OCI-LY7 (cell line): ENCODE results near the gene SART3. TPM values are rescaled to one million over a fixed set of nuclear protein-coding genes. Genes with fewer than 3 reads are reported as not detected.

ENCODE experiments used
- BruUV-seq: library from RNA; stranded (reverse); fragments of 400-500 nt; replicated peaks from 2 replicates; lab custom pipeline; 2021; lab: Mats Ljungman, UMichigan
- CTCF ChIA-PET: fragments of 300-600 bp; sonication (Branson Sonifier 250); formaldehyde crosslinking; loops from one replicate; lab custom pipeline; 2022; ENCODE audit warnings: antibody characterized with exemption; ENCODE audit not compliant: unreplicated experiment; lab: Charles Lee
- POLR2A ChIA-PET: fragments of 300-600 bp; sonication (Branson Sonifier 250); formaldehyde crosslinking; loops from one replicate; lab custom pipeline; 2022; ENCODE audit warnings: antibody characterized with exemption; lab: Charles Lee
- DNase-seq: peaks from one replicate; pipeline ENCODE4 v3.0.0-alpha.2; 2015; ENCODE audit warnings: low spot score
- H2AFZ ChIP-seq: fragments of 200-600 bp; sonication (generic), shearing (Covaris generic); 2 replicates; pipeline ENCODE4 v1.6.1; 2014; ENCODE audit warnings: mild to moderate bottlenecking, antibody characterized with exemption, low read length, moderate library complexity
- H3K27ac ChIP-seq: fragments of 200-600 bp; sonication (generic); 2 replicates; pipeline ENCODE4 v1.5.1; 2014; ENCODE audit warnings: mixed run types, low read depth, mild to moderate bottlenecking, moderate library complexity, low read length, inconsistent platforms; ENCODE audit not compliant: poor library complexity, severe bottlenecking
- H3K36me3 ChIP-seq: fragments of 200-600 bp; sonication (generic); 2 replicates; pipeline ENCODE4 v1.6.1; 2014; ENCODE audit warnings: mild to moderate bottlenecking, antibody characterized with exemption, low read length, moderate library complexity, mixed read lengths; ENCODE audit not compliant: insufficient read depth
- H3K4me1 ChIP-seq: fragments of 200-600 bp; sonication (generic); 2 replicates; pipeline ENCODE4 v1.5.1; 2014; ENCODE audit warnings: mild to moderate bottlenecking, low read length; ENCODE audit not compliant: insufficient read depth, poor library complexity, severe bottlenecking
- H3K4me2 ChIP-seq: fragments of 200-600 bp; sonication (generic); 2 replicates; pipeline ENCODE4 v1.6.1; 2014; ENCODE audit warnings: mild to moderate bottlenecking, low read length
- H3K4me3 ChIP-seq: fragments of 200-600 bp; sonication (generic); 2 replicates; pipeline ENCODE4 v1.5.1; 2014; ENCODE audit warnings: mild to moderate bottlenecking, low read depth, low read length; ENCODE audit not compliant: poor library complexity, severe bottlenecking
- H3K79me2 ChIP-seq: fragments of 200-600 bp; sonication (generic); 2 replicates; pipeline ENCODE4 v1.6.1; 2016; ENCODE audit warnings: low read depth, mild to moderate bottlenecking, low read length, moderate library complexity, mixed read lengths; ENCODE audit not compliant: insufficient read depth
- H3K9me2 ChIP-seq: fragments of 200-600 bp; sonication (generic); 2 replicates; pipeline ENCODE4 v1.6.1; 2016; ENCODE audit warnings: mild to moderate bottlenecking, low read length, mixed read lengths; ENCODE audit not compliant: insufficient read depth
- H3K9me3 ChIP-seq: fragments of 200-600 bp; sonication (generic); 2 replicates; pipeline ENCODE4 v1.6.1; 2014; ENCODE audit warnings: mild to moderate bottlenecking, mixed run types, low read length, mixed read lengths
- H4K20me1 ChIP-seq: fragments of 200-600 bp; sonication (generic); 2 replicates; pipeline ENCODE4 v1.6.1; 2014; ENCODE audit warnings: mild to moderate bottlenecking, antibody characterized with exemption, low read length, moderate library complexity, mixed read lengths; ENCODE audit not compliant: insufficient read depth
- EZH2phosphoT487 ChIP-seq: fragments of 200-600 bp; sonication (generic); IDR thresholded peaks from 2 replicates; pipeline ENCODE4 v1.6.1; 2018; ENCODE audit warnings: low read depth, borderline replicate concordance, mild to moderate bottlenecking, mixed run types, antibody characterized with exemption, low read length, moderate library complexity, mixed read lengths
- intact Hi-C: fragments of 100-400 bp; cut with micrococcal nuclease; formaldehyde crosslinking; loops from one replicate; pipeline ENCODE4 v1.10.0; 2022; ENCODE audit not compliant: unreplicated experiment
- total RNA-seq, 2 experiments: library from RNA; depleted of rRNA in 1 of 2; stranded (reverse); fragments of >200 nt in 1 of 2; shearing (Covaris generic) in 1 of 2; gene quantifications; 2 replicates each; pipeline ENCODE4 v1.2.3, GENCODE V29; 2014 to 2022
- TF ChIP-seq, protein P1 (sequence below): fragments of 200-600 bp; sonication (generic); conservative IDR thresholded peaks from 2 replicates; pipeline ENCODE4 v1.5.1; 2014; ENCODE audit warnings: mild to moderate bottlenecking, antibody characterized with exemption, low read length, moderate library complexity, mixed read lengths

The SART3 gene
- total RNA-seq, 2 experiments from 2014 or later = 143 to 211 TPM

DNA sequence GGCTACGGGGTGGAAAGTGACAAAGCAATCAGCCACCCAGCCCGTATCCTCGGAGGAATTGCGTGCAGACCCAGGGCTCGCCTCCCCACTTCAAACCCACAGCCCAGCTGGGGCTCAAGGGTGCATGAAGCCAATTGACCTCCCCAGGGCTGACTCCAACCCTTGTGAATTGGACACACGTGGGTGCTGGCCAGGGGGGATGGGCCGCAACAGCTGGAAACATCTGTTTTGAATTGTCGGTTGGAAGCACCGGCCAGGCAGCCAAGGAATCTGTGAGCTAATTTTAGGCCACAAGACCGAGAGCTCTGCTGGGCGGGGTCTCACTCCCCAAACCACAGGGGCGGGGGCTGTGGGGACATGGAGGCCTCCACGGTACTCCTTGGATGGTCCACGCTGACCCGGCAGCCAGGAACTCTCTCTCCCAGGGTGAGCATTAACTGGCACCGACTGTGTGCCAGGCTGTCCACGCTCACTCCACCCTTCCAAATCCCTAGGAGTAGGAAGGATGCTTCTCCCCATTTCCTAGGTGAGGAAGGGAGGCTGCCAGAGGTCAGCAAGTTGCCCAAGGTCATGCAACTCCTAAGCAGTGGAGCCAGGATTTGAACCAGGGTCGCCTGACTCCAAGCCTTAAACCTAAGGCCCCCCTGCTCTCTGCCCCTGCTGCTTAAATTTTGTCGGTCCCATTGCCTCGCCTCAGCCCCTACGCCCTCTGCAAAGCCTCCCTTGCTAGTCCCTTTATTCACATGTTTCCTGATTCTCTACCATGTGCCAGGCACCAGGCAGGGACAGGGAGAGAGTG lies 48.8 kb upstream of the SART3 start:
- no peaks in the 10 kb centered on the region for H3K9me2 ChIP-seq
- no peaks in the 10 kb centered on the region for H3K9me3 ChIP-seq
- no TSS peak for BruUV-seq
- intact Hi-C loops = no loop called here
- TF ChIP-seq EZH2phosphoT487 = no peak
- TF ChIP-seq, protein P1, sequence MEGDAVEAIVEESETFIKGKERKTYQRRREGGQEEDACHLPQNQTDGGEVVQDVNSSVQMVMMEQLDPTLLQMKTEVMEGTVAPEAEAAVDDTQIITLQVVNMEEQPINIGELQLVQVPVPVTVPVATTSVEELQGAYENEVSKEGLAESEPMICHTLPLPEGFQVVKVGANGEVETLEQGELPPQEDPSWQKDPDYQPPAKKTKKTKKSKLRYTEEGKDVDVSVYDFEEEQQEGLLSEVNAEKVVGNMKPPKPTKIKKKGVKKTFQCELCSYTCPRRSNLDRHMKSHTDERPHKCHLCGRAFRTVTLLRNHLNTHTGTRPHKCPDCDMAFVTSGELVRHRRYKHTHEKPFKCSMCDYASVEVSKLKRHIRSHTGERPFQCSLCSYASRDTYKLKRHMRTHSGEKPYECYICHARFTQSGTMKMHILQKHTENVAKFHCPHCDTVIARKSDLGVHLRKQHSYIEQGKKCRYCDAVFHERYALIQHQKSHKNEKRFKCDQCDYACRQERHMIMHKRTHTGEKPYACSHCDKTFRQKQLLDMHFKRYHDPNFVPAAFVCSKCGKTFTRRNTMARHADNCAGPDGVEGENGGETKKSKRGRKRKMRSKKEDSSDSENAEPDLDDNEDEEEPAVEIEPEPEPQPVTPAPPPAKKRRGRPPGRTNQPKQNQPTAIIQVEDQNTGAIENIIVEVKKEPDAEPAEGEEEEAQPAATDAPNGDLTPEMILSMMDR = no peak
- H3K79me2 ChIP-seq = no peaks in the 10 kb centered on the region
- H4K20me1 ChIP-seq = no peaks in the 10 kb centered on the region
- CTCF ChIA-PET = interaction anchor here (0.5 kb wide), 1 partner anchor 32 kb away, joined by 6 read pairs; no protein-coding TSS in a partner anchor
- POLR2A ChIA-PET = no interaction called here
- H3K36me3 ChIP-seq = no peaks in the 10 kb centered on the region
- no peak overlapping the region for H3K4me3 ChIP-seq
- no peak overlapping the region for H3K27ac ChIP-seq
- H3K4me2 ChIP-seq = no peak overlapping the region
- H3K4me1 ChIP-seq = peaks cover 4% of the 10 kb centered on the region
- no peak for DNase-seq
- no peak overlapping the region for H2AFZ ChIP-seq

DNA sequence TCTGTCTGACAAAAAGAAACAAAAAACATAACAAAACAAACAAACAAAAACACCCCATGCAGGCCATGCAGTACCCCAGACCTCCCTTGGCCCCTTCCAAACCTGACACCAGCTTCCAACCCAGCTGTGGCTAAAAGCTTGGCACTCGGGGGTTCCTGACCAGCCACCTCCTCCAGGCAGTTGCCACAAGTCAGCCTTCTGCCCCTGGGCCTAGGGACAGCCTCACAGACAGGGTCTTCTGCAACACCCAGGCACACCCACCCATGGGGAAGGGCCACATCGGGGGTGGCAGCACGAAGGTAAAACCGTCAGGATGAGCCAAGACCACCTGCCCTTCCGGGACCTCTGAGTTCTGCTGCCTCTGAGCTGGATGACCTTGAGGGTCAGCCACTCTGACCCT lies 47.6 kb upstream of the SART3 start:
- TF ChIP-seq, protein P1 = no peak
- no peak for TF ChIP-seq EZH2phosphoT487
- POLR2A ChIA-PET = interaction anchor here (0.6 to 1.0 kb wide), 2 partner anchors 53 to 100 kb away, joined by 3 read pairs; no protein-coding TSS in a partner anchor
- Histone ChIP-seq H4K20me1 (no peaks in the 10 kb centered on the region), H3K36me3 (no peaks in the 10 kb centered on the region), H2AFZ (no peak overlapping the region), H3K27ac (no peak overlapping the region), H3K4me3 (no peak overlapping the region), H3K4me2 (no peak overlapping the region), H3K9me2 (no peaks in the 10 kb centered on the region), H3K79me2 (no peaks in the 10 kb centered on the region), H3K4me1 (peaks cover 4% of the 10 kb centered on the region), H3K9me3 (no peaks in the 10 kb centered on the region)
- BruUV-seq = no TSS peak
- CTCF ChIA-PET = no interaction called here
- intact Hi-C loops = no loop called here
- DNase-seq = no peak

DNA sequence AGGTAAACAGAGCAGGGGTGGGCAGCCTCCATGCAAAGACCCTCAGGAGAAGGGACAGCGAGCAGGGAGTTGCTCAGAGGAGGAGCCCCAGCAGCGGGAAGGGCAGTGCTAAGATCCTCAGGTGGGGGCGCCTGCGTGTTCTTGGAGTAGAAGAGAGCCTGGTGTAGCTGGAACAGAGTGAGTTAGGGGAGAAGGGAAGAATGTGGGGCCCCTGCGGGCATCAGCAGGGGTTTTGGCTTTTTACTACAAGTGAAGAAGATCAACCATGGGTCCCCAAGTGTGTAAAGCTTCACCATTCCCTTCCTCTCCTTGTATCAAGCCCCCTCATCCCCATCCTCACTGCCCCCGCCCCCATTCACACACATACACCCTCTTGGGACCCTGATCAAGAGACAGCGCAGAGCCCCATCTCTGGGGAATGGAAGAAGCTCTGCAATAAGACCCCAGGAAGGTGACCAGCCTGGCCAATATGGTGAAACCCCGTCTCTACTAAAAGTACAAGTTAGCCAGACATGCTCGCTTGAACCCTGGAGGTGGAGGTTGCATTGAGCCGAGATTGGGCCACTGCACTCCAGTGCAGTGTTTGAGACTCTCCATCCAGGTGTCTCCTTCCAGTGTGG lies 47.1 kb upstream of the SART3 start:
- Histone ChIP-seq H3K79me2 (no peaks in the 10 kb centered on the region), H3K27ac (no peak overlapping the region), H3K4me3 (no peak overlapping the region), H3K9me3 (no peaks in the 10 kb centered on the region), H3K9me2 (no peaks in the 10 kb centered on the region), H4K20me1 (no peaks in the 10 kb centered on the region), H3K4me2 (no peak overlapping the region), H3K4me1 (peaks cover 4% of the 10 kb centered on the region), H3K36me3 (no peaks in the 10 kb centered on the region), H2AFZ (no peak overlapping the region)
- TF ChIP-seq, protein P1 = no peak
- TF ChIP-seq EZH2phosphoT487 = no peak
- DNase-seq = no peak
- intact Hi-C loops = no loop called here
- ChIA-PET POLR2A (interaction anchor here (0.6 to 1.0 kb wide), 2 partner anchors 52 to 100 kb away, joined by 3 read pairs; no protein-coding TSS in a partner anchor), CTCF (no interaction called here)
- no TSS peak for BruUV-seq
